ENCODE results near the gene AP1G2. TPM values are rescaled to one million over a fixed set of nuclear protein-coding genes. Genes with fewer than 3 reads are reported as not detected.

AP1G2 gene
- total RNA-seq, 4 donors from 2014 or later: 15.9 to 30.2 (median 20.0) TPM

- Histone ChIP-seq H3K27me3 (no peaks in the 10 kb centered on the region), H3K4me1 (peaks cover 8 to 28% (median 22%) of the 10 kb centered on the region in 4 donors), H3K27ac (replicated peaks in 1 of 4) (peak overlapping the region in 1 of 4 donors; percentile 18), H3K36me3 (peaks cover 0 to 59% (median 42%) of the 10 kb centered on the region in 4 donors), H3K4me3 (no peak overlapping the region), H3K9me3 (no peaks in the 10 kb centered on the region)
- no peak for DNase-seq (ENCODE audit: extremely low spot score)
- peak; percentile 87 to 98 (median 89) for TF ChIP-seq CTCF (IDR thresholded peaks at IDR 0.05)
- no peak for TF ChIP-seq EP300 (IDR thresholded peaks at IDR 0.05)
- TF ChIP-seq POLR2AphosphoS5 (IDR thresholded peaks at IDR 0.05): no peak
- no peak for TF ChIP-seq POLR2A (IDR thresholded peaks at IDR 0.05; ENCODE audit: low read depth)
- WGBS: 95% methylated on average over 2 of the region's 2 CpGs
- intact Hi-C loops (cut with DNase I): no loop called here
Observed at GRCh38 chr14:23562822-23563472, 4.6 kb downstream of the AP1G2 start.

- intact Hi-C loops (cut with DNase I): no loop called here
- Histone ChIP-seq H3K27me3 (no peaks in the 10 kb centered on the region), H3K9me3 (no peaks in the 10 kb centered on the region), H3K27ac (replicated peaks in 1 of 4) (no peak overlapping the region), H3K4me3 (no peak overlapping the region), H3K36me3 (peaks cover 0 to 59% (median 42%) of the 10 kb centered on the region in 4 donors), H3K4me1 (peaks cover 7 to 30% (median 23%) of the 10 kb centered on the region in 4 donors)
- TF ChIP-seq POLR2A (IDR thresholded peaks at IDR 0.05; ENCODE audit: low read depth) (no peak), POLR2AphosphoS5 (IDR thresholded peaks at IDR 0.05) (peak in 1 of 2 donors; percentile 8)
- no peak for DNase-seq (ENCODE audit: extremely low spot score)
- 80% methylated on average over 11 of the region's 15 CpGs for WGBS
Observed at GRCh38 chr14:23561873-23562821, 5.4 kb downstream of the AP1G2 start.

- Histone ChIP-seq H3K9me3 (no peaks in the 10 kb centered on the region), H3K27ac (replicated peaks in 1 of 4) (no peak overlapping the region), H3K4me3 (no peak overlapping the region), H3K4me1 (peaks cover 11 to 31% (median 24%) of the 10 kb centered on the region in 4 donors), H3K27me3 (no peaks in the 10 kb centered on the region), H3K36me3 (peaks cover 0 to 59% (median 42%) of the 10 kb centered on the region in 4 donors)
- DNase-seq (ENCODE audit: extremely low spot score): no peak
- 94% methylated on average over 2 of the region's 2 CpGs for WGBS
- intact Hi-C loops (cut with DNase I): no loop called here
- TF ChIP-seq EP300 (IDR thresholded peaks at IDR 0.05) (no peak), POLR2A (IDR thresholded peaks at IDR 0.05; ENCODE audit: low read depth) (no peak), POLR2AphosphoS5 (IDR thresholded peaks at IDR 0.05) (no peak), CTCF (IDR thresholded peaks at IDR 0.05) (no peak)
Observed at GRCh38 chr14:23561259-23561658, 6.3 kb downstream of the AP1G2 start.

GRCh38 chr14:23559926-23560520 is 7.6 kb downstream of the AP1G2 start:
- Histone ChIP-seq H3K27me3 (no peaks in the 10 kb centered on the region), H3K9me3 (no peaks in the 10 kb centered on the region), H3K4me1 (peaks cover 17 to 38% (median 32%) of the 10 kb centered on the region in 4 donors), H3K27ac (replicated peaks in 1 of 4) (no peak overlapping the region), H3K4me3 (no peak overlapping the region), H3K36me3 (peaks cover 0 to 49% (median 37%) of the 10 kb centered on the region in 4 donors)
- intact Hi-C loops (cut with DNase I): loop anchor here (2.0 to 5.0 kb wide), 2 partner anchors 81 to 238 kb away; partner anchors contain the start of gene PABPN1
- no peak for DNase-seq (ENCODE audit: extremely low spot score)
- TF ChIP-seq POLR2A (IDR thresholded peaks at IDR 0.05; ENCODE audit: low read depth) (no peak), EP300 (IDR thresholded peaks at IDR 0.05) (no peak)
- WGBS: 87% methylated on average over 3 of the region's 3 CpGs

- TF ChIP-seq EP300 (IDR thresholded peaks at IDR 0.05): no peak
- TF ChIP-seq POLR2A (IDR thresholded peaks at IDR 0.05; ENCODE audit: low read depth): no peak
- no peak for TF ChIP-seq POLR2AphosphoS5 (IDR thresholded peaks at IDR 0.05)
- peak; percentile 71 to 86 (median 76) for TF ChIP-seq CTCF (IDR thresholded peaks at IDR 0.05)
- no peak overlapping the region for H3K4me3 ChIP-seq
- 78% methylated on average over 20 of the region's 21 CpGs for WGBS
- no peak overlapping the region for H3K27ac ChIP-seq (replicated peaks in 1 of 4)
- intact Hi-C loops (cut with DNase I): loop anchor here (2.0 to 5.0 kb wide), 2 partner anchors 80 to 237 kb away; partner anchors contain the start of gene PABPN1
- no peaks in the 10 kb centered on the region for H3K27me3 ChIP-seq
- no peak for DNase-seq (ENCODE audit: extremely low spot score)
- peaks cover 18 to 40% (median 35%) of the 10 kb centered on the region in 4 donors for H3K4me1 ChIP-seq
- peaks cover 0 to 42% (median 33%) of the 10 kb centered on the region in 4 donors for H3K36me3 ChIP-seq
- H3K9me3 ChIP-seq: no peaks in the 10 kb centered on the region
Observed at GRCh38 chr14:23559010-23559925, 8.3 kb downstream of the AP1G2 start.

All from esophagus muscularis mucosa (tissue), 4 donors.